HG02678 (cell line): ENCODE results near the gene CCDC116.
"Not testable (repeated sequence)": the region's sequence is repeated elsewhere in the genome, so short reads cannot be mapped to it uniquely, and the experiment has no call there.

Source experiments
- ATAC-seq: cut with Tn5 transposase; IDR thresholded peaks from one replicate; pipeline ENCODE4 v1.9.1; 2021; ENCODE audit warnings: mild to moderate bottlenecking, moderate library complexity; ENCODE audit not compliant: unreplicated experiment

The CCDC116 gene

DNA sequence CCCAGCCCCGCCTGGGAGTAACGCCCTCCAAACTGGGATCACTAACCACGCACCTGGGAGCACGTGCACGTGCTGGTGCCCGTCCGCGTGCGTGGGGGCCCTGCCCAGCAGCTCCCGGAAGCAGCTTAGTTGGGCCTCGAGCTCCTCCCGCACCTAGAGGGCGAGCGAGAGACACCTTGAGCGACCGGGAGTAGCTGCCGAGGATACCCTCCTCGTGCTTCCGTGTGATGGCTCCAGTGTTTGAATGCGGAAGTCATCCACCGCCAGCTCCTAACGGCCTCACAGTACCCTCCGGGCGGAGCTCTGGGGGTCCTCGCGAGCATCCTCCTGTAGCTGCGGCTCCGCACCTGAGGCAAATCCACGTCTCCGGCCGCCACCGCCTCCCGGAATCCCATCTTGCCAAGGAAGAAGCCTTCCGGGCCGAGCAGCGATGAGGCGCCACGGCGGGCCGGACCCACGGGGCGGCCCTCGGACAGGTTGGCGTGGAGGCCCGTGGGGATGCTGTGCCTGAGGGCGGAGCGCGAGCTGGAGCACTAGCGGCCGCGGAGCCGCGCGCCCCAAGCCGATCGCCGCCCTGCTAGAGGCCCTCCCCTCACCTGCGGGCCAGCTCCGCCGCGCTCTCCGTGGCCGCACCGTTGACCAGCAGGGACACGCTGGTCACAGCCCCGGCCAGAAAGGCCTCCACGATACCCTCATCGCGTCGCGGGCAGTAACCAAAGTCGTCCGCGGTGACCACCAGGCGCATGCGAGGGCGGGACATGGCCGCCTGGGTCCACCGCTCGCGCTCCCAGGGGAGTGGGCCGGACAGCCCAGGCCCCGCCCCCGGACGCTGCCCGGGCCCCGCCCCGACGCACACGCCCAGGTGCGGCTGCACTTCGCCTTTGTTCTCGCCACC, 3.1 kb upstream of the CCDC116 start, which contains the start of gene YDJC:
TSS of gene YDJC (minus strand) at position 768 of the 895 bp plus-strand sequence. CDS start at position 760, 8 bp downstream.
- ATAC-seq: peak; percentile 79

DNA sequence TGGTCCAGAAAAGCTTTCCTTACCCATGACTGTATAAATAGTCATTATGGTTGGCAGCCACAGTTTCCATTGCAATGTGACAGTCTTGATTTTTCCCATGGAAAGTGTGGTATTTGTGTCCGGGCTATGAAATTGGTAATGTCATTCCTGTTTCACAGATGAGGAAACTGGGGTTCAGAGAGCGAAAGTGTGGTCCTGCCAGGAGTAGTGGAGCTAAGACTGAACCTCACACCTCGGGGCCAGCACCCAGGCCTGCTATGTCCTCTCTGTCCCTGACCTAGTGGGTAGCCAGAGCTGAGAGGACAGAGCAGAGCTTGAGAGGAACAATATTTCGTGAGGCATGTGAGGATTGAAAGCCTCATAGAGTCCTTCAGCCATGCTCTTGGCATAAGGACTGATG, 1.5 kb upstream of the CCDC116 start:
- ATAC-seq: no peak

DNA sequence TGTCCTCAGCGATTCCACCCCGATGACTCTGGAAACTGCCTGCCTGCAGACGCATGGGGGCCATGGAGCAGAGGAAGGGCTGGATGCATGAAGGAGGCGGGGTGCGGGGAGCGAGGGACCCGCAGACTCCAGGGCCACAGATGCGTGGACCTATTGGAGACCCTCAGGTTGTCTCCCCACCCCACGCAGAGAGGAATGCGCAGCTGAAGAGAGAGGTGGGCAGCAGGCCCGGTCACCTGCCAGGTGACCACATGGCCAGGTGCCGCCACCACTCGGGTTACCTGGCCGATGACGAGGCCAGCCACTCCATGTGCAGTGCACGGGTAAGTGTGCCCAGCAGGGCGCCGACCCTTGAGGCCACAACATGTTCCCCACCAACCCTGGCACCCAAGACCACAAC, 371 bp downstream of the CCDC116 start:
- ATAC-seq: no peak

DNA sequence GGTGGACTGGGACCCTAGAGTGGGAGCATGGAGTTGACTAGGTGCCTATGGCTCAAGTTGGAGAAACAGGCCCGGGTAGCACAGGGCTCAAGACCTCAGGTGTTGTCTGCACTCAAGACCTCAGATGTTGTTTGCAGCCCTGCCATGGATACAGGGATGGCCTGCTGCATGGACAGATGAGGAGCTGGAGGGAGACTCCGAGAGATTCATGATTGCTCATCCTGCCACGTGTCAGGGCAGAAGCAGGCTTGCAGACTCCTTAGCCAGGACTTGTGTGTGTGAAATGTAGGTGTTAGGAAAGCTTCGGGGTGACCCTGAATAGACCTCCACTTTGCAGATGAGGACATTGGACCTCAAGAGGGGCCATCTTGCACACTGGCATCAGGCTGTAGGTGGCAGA, 921 bp downstream of the CCDC116 start:
- no peak for ATAC-seq

DNA sequence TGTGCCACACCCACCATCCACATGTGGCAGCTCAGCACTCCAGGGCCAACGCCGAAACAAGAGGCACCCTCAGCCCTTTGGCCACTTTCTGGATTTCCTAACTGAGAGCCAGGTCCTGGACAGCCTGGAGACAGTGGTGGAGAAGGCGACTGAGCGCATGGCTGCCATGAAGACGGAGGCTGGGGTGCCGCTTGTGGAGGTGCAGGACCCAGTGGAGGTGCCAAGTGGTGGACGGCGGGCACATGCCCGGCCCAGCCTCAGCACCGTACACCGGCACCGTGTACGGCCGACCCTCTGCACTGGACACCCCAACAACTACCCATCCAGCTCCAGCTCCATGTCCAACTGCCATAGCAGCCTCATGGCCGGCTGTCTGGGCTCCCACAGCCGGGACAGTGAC, 1.5 kb downstream of the CCDC116 start:
- no peak for ATAC-seq

DNA sequence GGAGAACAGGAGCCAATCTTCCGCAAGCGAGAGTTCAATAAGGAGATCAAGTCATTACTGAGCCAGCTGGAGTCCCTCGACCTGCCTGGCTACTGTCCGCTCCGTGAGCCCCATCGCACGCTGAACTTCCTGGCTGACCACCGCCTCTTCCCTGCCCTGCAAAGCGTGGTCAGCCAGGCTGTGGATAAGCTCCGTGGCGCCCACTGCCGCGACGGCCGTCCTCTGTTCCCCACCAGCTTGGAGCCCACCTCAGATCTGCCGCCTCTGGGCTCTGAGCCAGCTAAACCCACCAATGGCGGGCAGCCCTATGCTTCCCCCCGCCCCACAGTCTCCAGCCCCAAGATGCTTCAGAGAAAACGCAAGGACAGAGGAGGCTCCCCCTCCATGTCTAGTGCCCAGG, 2.3 kb downstream of the CCDC116 start:
- ATAC-seq: no peak

DNA sequence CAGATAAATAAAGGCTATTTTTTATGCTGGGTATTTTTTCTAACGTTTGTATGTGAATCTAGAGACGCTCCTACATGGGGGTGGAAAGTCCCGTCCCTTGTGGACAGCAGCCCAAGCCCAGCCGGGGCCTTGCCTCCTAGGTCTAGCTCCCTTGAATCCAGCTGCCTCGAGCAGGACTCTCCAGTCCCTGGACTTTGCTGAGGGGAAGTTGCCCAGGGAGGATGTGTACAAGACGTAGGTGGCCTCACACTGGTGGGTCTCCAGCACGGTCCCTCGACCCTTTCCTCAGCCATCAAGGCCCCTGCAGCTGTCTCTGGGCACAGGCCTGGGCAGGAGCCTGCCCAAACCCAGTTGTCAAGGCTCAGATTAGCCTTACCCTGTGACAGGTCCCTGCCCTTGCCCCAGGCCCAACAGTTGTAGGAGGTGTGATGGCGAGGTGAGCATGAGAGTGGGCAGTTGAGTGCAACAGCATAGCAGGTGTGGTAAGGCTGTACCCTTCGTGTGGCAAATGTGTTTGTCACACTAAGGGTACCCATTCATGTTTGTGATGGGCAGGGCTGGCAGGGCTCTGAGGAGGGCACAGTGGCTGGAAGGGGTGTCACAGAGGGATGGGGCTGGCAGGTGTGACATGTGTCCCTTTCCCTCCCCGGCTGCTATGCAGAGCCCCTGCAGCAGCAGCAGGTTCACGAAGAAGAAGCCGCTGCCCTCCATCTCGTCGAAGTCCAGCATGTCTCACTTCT, 3.4 kb downstream of the CCDC116 start:
- ATAC-seq: no peak

DNA sequence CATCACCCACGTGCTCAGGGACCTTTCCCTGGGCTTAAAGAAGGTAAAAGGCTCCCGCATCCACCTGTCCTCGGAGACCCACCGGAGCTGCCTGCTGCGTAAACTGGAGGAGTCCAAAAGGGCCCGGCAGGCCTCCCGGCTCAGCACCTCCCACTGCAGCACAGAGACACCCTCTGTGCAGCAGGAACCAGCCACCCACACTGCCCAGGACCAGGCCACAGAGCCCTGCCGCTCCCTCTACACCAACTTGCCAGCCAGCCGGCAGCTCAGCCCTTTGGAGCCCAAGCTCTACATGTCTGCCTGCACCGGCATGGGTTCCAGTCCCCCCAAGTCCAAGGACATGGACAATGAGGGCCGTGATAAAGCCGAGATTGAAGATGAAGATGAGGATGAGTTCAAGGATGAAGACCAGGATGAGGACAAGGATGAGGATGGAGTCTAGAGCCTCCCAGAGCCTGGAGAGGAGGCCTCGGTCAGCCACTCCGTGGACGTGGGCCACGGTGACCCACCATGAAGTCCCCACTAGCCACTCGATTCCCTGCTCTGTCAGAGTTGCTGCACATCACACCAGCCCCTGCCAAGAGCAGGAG, 4.2 kb downstream of the CCDC116 start:
- ATAC-seq: no peak

DNA sequence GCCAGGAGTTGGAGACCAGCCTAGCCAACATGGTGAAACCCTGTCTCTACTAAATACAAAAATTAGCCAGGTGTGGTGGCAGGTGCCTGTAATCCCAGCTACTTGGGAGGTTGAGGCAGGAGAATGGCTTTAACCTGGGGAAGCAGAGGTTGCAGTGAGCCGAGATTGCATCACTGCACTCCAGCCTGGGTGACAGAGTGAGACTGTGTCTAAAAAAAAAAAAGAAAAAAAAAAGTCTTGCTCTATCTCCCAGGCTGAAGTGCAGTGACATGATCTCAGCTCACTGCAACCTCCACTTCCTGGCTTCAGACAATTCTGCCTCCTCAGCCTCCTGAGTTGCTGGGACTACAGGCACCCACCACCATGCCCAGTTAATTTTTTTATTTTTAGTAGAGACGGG, 4.9 kb downstream of the CCDC116 start:
- ATAC-seq: not testable (repeated sequence)

DNA sequence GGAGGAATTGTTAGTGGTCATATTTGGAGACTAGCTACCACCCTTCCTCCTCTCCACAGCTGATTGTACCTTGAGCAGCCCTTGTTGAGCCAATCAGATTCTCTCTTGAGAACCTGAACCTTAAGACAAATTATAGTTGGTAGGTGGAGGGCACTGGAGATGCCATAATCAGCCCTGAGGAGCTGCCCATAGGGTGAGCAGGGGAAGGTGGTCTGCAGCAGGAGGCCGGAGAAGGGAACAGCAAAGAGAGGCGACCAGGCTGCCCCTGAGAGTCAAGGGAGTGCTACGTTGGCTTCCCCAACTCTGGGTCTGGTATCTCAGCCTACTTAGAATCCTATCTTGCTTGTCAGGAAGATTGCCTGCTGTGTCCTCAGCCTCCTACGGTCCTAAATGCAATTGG, 6.8 kb downstream of the CCDC116 start:
- ATAC-seq: no peak

DNA sequence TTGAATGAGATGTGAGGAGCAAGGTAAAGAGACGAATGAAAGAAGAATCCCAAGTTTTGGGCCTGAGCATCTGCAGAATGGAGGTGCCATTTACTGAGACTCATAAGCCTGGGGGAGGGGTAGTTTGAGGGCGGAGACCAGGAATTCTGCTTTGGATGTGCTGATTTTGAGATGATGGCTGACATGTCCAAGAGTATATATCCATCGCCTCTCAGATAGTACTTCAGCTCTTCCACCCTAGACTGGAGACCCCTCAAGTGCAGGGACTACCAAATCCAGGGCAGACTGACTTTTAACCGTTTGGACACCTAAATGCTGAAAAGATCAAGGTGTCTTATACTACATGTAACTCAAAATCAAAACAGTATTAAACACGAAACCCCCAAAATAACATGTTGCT, 8.2 kb downstream of the CCDC116 start:
- ATAC-seq: no peak

DNA sequence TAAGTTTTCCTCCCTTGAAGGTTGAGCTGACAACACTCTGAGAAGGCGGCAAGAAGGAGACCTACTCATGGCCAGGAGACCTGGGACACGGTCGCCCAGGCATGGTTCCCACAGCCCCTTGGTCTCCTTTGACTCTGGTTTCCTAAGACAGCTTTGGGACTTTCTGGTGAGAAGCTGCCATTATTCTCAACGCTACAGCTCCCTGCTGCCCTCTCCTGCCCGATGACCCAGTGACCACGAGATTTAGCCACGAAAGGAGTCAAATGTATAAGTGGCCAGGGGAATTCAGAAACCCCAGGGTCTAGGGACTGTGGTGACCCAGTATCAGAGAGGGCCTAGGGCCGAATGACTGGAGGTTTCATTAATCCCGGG, 8.8 kb downstream of the CCDC116 start:
- no peak for ATAC-seq

DNA sequence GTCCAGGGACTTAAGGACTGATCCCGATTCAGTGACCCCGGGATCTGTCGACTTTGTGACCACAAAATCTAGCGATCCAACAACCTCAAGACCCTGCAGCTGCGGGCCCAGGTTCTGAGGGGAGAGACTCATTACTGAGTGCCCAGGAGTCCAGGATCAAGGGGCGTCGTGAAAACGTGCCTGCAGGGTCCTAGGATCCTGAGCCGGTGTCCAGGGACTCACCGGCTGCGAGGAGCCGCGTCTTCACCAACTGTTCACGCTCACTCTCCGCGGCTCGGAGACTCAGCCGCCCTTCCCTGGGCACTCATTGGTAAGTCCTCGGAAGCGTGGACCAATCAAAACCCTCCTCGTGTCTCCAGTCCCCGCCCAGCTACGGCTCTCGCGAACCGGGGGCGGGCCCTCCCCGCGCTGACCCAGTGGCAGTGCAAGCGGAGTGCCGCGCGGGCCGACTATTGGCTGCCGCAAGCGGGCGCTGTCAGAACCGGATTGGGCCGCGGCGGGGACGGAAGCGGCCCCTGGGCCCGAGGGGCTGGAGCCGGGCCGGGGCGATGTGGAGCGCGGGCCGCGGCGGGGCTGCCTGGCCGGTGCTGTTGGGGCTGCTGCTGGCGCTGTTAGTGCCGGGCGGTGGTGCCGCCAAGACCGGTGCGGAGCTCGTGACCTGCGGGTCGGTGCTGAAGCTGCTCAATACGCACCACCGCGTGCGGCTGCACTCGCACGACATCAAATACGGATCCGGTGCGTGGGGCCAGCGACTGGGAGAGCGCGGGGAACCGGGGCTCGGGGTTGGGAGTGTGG, 9.4 kb downstream of the CCDC116 start, which contains the start of gene SDF2L1:
TSS of gene SDF2L1 (plus strand) at position 514 of the 795 bp plus-strand sequence. CDS start at position 549, 35 bp downstream.
- ATAC-seq: peak; percentile 92

DNA sequence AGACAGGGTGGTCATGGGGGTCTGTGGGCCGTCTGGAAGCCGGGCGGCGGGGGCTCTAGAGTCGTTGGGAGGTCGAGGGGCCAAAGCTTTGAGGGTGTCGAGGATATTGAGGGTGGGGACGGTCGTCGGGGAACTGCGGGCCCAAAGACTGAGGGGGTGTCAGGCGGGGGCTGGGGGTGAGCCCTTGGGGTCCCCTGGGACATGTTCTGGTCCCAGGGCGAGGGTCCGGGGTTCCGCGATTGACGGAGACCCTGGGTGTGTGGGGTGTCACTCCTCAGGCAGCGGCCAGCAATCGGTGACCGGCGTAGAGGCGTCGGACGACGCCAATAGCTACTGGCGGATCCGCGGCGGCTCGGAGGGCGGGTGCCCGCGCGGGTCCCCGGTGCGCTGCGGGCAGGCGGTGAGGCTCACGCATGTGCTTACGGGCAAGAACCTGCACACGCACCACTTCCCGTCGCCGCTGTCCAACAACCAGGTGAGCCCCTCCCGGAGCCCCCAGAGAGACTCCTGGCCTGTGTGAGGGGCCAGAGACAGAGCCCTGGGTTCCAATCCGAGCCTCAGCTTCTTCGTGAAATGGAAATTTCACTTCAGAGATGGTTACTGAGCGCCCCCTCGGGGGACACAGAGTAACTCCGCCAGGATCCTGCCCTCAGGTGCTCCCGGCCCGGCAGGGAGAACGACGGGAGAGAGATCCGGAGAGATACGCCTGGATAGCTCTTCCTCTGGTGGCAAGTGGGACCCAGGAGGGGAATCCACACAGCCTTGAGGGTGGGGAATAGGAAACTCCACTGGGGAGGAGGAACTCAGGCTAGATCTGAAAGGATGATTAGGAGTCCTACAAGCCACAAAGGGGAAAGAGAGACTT, 10.3 kb downstream of the CCDC116 start:
- no peak for ATAC-seq

DNA sequence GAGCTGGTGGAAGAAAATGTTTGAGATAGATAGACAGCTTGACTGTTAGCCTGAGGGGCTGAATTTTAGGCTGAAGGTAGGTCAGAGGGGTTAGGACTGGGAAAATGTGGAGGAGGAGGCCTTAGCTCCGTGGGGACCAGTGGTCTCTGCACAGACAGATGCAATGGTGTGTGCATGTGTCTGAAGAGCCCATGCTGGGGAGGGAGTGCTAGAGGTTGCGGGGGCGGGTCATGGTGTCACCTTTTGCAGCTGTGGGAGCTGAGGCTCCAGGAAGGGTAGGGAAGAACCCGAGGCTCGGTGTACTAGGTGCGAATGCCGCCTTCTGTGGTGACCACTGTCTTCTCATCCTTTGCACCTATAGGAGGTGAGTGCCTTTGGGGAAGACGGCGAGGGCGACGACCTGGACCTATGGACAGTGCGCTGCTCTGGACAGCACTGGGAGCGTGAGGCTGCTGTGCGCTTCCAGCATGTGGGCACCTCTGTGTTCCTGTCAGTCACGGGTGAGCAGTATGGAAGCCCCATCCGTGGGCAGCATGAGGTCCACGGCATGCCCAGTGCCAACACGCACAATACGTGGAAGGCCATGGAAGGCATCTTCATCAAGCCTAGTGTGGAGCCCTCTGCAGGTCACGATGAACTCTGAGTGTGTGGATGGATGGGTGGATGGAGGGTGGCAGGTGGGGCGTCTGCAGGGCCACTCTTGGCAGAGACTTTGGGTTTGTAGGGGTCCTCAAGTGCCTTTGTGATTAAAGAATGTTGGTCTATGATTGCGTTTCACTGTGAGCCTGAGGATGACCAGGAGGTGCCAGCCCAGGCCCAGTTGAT, 11.2 kb downstream of the CCDC116 start:
- no peak for ATAC-seq

DNA sequence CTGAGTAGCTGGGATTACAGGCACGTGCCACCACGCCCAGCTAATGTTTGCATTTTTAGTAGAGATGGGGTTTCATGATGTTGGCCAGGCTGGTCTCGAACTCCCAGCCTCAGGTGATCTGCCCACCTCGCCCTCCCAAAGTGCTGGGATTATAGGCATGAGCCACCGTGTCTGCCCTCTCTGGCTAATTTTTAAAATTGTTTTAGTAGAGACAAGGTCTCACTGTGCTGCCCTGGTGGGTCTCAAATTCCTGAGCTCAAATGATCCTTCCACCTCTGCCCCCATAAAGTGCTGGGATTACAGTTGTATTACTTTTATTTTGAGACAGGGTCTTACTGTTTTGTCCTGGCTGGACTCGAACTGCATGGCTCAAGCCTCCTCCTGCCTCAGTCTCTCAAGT, 13.0 kb downstream of the CCDC116 start:
- not testable (repeated sequence) for ATAC-seq

DNA sequence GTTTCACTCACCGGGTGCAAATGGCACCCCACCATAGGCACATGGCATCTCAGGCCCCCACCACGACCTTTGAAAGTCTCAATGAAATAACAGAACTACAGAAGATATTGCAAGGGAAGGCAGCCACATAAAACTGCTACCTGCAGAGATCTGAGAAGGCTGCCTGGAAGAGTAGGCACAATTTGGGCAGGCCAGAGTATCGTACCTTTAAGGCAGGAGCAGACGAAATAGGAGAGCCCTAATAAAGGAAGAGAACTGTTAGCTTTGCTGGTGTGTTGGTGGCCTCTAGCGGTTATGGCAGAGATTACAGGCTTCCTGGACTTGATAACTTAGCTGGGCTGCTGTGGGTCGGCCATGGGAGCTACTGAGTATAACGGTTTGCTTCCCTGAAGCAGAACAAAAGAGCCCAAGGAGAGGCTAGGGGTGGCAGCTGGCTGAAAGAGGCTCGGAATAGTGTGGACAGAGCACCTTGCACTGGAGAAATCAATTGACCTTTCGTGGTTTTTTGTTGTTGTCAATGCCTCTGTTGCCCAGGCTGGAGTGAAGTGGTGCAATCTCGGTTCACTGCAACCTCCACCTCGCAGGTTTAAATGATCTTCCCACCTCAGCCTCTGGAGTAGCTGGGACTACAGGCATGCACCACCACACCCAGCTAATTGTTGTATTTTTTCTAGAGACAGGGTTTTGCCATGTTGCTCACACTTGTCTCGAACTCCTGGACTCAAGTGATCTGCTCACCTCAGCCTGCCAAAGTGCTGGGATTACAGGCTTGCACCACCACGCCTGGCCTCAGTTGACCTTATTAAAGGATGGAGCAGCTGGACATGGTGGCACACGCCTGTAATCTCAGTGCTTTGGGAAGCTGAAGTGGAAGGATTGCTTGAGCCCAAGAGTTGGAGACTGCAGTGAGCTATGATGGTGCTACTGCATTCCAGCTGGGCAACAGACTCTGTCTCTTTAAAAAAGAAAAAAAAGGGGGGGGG, 14.3 kb downstream of the CCDC116 start:
- no peak for ATAC-seq

DNA sequence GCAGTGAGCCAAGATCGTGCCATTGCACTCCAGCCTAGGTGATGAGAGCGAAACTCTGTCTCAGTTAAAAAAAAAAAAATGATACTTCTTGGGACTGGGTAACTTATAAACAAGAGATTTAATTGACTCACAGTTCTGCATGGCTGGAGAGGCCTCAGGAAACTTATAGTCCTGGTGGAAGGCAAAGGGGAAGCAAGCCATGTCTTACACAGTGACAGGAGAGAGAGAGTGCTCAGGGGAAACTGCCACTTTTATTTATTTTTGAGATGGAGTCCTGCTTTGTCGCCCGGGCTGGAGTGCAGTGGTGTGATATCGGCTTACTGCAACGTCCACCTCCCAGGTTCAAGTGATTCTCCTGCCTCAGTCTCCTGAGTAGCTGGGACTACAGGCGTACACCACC, 17.7 kb downstream of the CCDC116 start:
- no peak for ATAC-seq
